Measurements from ENCODE around the gene RTN4RL1.

The RTN4RL1 gene

DNA sequence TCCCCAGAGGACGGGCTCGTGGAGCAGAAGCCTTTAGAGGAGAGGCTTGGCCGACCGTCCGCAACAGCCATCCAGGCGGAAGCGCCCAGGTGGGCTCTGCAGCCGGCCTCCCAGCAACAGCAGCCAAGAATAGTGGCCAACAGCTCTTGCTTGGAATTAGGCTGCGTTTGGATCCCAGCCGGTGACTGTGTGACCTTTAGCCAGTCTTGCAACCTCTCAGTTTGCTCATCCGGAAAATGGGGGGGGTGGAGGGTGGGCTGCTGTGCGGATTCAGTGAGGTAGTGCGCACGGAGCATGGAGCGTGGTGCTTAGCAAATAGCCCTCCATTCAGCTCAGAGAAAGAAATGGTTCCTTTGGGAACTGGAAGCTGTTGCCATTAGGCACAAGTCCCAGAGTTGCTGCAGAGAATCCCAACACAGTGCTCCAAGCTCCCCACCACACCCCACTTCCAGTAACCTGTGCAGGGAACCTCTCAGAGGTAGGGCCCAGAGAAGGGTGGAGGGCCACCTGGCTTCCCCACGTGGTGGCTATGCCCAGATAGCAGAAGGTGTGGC is 46.7 kb downstream of the RTN4RL1 start:
- no peak overlapping the region for H3K4me3 ChIP-seq
- TF ChIP-seq CTCF (IDR thresholded peaks at IDR 0.05) = no peak
- H3K27ac ChIP-seq = no peak overlapping the region
- DNase-seq (ENCODE audit: low spot score) = no peak

DNA sequence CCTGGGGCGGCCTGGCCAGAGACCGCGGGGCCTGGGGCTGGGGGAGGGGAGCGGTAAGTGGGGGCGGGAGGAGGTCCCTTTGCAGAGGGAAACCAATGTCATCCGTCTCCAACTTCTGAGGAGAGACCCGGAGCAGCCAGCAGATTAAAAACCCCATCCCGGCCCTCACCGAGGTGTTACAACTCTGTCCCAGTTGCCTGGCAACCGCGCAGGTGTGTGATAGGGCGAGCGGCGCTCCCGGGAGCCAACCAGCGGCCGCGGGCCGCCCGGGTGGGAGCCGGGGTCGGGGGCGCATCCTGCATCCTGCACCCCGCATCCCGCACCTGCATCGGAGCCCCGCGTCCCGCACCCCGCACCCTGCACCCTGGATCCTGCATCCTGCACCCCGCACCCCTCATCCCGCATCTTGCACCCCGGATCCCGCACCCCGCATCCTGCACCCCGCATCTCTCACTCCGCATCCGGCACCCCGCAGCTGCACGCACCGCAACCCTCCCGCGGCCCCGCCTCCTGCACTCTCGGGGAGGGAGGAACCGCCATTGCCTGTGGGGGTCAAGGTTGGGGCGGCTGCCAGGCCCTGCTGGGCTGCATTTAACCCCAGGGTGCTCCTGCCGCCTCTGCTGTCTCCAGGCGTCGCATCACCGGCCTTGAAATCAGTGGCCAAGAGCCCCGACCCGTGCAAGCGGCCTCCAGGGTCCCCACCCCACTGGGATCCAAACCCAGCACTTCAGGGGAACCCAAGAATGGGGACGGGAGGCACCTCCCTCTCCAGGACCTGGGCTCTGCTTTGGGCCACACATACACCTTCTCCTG is 47.3 kb downstream of the RTN4RL1 start:
- no peak for DNase-seq (ENCODE audit: low spot score)
- TF ChIP-seq CTCF (IDR thresholded peaks at IDR 0.05) = no peak
- Histone ChIP-seq H3K4me3 (no peak overlapping the region), H3K27ac (no peak overlapping the region)

GRCh38 chr17:1976683-1977064 is 48.5 kb downstream of the RTN4RL1 start:
- TF ChIP-seq CTCF (IDR thresholded peaks at IDR 0.05) = no peak
- DNase-seq (ENCODE audit: low spot score) = no peak
- no peak overlapping the region for H3K27ac ChIP-seq
- H3K4me3 ChIP-seq = no peak overlapping the region

GRCh38 chr17:1976000-1976682 is 49.0 kb downstream of the RTN4RL1 start:
- Histone ChIP-seq H3K4me3 (no peak overlapping the region), H3K27ac (no peak overlapping the region)
- no peak for DNase-seq (ENCODE audit: low spot score)
- TF ChIP-seq CTCF (IDR thresholded peaks at IDR 0.05) = no peak

GRCh38 chr17:1975573-1975972 is 49.6 kb downstream of the RTN4RL1 start:
- Histone ChIP-seq H3K4me3 (no peak overlapping the region), H3K27ac (no peak overlapping the region)
- no peak for TF ChIP-seq CTCF (IDR thresholded peaks at IDR 0.05)
- no peak for DNase-seq (ENCODE audit: low spot score)

- no peak for DNase-seq (ENCODE audit: low spot score)
- Histone ChIP-seq H3K27ac (no peak overlapping the region), H3K4me3 (no peak overlapping the region)
- TF ChIP-seq CTCF (IDR thresholded peaks at IDR 0.05) = no peak
Observed at GRCh38 chr17:1972487-1973160, 52.5 kb downstream of the RTN4RL1 start.

Data from coronary artery (tissue), 2 donors.